Gastrocnemius medialis (tissue), 4 donors: ENCODE data around the gene SLC35F1.

Experiments used
- POLR2A ChIP-seq, 2 donors: fragments of 450-650 bp; IDR thresholded peaks; one replicate each; pipeline ENCODE4 v1.6.1; 2017; ENCODE audit warnings: antibody characterized with exemption in 2 of 2, mild to moderate bottlenecking in 2 of 2, moderate library complexity in 2 of 2
- TF ChIP-seq, protein P1 (sequence below), 5 experiments: fragments of 450-650 bp in 3 of 5; fragments of 200-600 bp in 2 of 5; sonication (generic) in 2 of 5; IDR thresholded peaks in 4 of 5; conservative IDR thresholded peaks in 1 of 5; 1 replicate in 4 of 5; 2 replicates in 1 of 5; pipeline ENCODE4 v1.5.1; 2016 to 2019; ENCODE audit warnings: antibody characterized with exemption in 5 of 5, mild to moderate bottlenecking in 3 of 5, moderate library complexity in 3 of 5

DNA sequence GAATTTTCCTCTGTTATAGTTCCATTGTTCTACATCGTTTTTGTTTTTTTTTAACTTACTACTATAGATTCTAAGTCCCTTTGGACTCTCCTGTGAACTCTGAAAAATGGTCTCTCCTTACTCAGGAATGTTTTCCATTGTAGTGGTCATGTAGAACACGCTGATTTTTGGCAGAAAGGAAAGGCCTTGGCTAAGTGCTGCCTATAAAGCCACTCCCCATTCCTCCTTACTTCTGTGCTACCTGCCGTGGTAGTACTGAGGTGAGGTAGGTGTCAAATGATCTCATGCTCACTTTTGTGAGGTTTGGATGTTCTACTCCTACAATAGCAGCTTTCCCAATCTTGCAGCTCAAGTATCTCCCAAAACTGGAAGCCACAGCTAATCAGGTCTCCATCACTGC lies 270.7 kb downstream of the SLC35F1 start:
- TF ChIP-seq POLR2A (IDR thresholded peaks at IDR 0.05) = no peak
- TF ChIP-seq, protein P1, sequence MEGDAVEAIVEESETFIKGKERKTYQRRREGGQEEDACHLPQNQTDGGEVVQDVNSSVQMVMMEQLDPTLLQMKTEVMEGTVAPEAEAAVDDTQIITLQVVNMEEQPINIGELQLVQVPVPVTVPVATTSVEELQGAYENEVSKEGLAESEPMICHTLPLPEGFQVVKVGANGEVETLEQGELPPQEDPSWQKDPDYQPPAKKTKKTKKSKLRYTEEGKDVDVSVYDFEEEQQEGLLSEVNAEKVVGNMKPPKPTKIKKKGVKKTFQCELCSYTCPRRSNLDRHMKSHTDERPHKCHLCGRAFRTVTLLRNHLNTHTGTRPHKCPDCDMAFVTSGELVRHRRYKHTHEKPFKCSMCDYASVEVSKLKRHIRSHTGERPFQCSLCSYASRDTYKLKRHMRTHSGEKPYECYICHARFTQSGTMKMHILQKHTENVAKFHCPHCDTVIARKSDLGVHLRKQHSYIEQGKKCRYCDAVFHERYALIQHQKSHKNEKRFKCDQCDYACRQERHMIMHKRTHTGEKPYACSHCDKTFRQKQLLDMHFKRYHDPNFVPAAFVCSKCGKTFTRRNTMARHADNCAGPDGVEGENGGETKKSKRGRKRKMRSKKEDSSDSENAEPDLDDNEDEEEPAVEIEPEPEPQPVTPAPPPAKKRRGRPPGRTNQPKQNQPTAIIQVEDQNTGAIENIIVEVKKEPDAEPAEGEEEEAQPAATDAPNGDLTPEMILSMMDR (IDR thresholded peaks at IDR 0.05 in 4 of 5, conservative IDR thresholded peaks at IDR 0.05 in 1 of 5) = no peak
